ENCODE measurements around the gene ZFP1. TPM values are rescaled to one million over a fixed set of nuclear protein-coding genes. Genes with fewer than 3 reads are reported as not detected.
"Not testable (repeated sequence)": the region's sequence is repeated elsewhere in the genome, so short reads cannot be mapped to it uniquely, and the experiment has no call there.

ZFP1 gene
- total RNA-seq, 1 donor from 2014 or later, result 16.8 TPM

DNA sequence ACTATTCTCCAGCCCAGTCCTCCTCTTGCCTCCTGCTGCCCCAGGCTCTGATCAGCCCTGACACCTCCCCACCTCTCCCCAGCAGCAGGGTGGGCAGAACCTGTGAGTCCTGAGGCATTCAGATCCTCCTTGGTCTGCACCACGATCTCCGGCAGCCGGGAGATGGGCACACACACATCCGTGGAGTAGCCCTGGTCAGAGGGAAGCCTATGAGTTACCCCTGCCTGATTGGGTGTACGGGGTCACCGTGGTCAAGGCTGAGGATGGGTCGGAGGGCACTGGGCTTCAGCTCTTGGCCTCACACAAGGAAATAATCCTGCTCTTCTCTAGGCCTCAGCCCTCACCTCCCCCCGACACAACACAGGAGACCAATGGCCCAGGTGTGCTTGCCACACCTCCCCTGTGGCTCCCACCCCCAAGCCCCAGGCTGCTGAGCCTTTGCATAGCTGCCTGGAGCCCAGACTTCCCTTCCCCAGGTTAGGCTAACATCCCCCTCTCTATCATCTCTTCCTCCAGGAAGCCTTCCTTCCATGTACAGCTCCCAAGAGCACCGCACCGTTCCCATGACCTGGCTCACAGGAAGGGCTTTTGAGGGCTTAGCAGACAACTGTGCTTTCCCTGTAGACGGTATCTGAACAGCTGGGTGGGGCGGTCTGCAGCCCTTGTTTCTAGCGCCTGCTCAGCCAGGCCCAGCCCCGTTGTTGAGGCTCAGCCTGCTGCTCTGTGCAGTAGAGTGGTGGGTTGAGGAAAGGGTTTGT, 35.4 kb upstream of the ZFP1 start:
- DNase-seq (ENCODE audit: low spot score), result no peak
- no peak for ATAC-seq

DNA sequence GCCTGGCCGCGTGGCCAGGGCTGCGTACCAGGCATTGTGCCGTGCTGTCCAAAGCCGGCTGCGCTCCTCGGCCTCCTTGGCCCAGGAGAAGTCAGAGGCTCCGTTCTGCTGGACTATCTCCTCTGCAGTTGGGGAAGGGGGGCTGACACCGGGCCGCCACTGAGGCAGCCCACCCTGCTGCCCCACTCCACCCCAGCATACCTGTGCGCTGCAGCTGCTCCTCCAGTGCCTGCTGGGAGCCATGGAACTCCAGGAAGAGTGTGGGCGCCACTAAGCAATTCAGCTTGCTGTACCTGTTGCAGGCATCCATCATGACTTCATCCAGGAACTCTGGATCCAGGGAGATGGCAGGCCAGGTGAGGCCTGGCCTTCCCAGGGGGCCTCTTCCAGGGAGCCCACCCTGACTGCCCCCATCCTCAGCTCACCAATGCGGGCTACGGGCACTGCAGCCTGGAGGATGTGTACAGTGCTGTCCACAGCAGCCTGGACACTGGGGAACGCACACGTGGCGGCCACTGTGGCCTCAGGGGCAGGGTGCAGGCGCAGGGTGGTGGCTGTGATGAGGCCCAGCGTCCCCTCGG, 34.7 kb upstream of the ZFP1 start:
- no peak for DNase-seq (ENCODE audit: low spot score)
- ATAC-seq, result no peak

DNA sequence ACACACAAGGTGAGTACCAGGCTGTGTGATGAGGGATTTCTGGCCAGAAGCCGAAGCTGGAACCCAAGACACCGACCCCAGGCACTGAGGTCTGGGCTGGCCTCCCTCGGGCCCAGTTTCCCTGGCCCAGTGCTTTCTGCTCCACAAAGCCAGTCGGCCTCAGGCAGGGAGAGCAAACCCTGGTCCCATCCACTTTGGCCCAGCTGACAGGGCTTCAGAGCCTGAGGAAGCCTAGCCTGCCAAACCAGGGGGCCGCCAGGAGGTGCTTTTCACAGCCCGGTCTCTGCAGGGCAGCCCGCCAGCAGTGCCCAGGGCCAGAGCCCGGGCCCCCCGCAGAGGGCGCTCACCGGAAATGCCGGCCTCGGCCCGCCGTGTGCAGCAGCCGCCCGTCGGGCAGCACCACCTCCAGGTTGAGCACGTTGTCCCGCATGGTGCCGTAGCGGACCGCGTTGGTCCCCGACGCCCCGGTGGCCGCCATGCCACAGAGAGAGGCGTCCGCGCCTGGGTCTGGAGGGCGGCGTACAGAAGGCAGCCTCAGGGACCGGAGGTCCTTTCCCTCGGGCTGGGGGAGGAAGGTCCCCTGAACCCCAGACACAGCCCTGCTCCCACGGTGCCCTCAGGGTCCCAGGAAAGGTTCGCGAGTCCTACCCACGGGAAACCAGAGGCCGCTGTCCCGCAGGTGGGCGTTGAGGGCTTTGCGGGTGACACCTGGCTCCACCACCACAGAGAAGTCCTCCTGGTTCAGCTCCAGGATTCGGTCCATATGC, 34.0 kb upstream of the ZFP1 start:
- ATAC-seq (no peak), DNase-seq (ENCODE audit: low spot score) (no peak)

DNA sequence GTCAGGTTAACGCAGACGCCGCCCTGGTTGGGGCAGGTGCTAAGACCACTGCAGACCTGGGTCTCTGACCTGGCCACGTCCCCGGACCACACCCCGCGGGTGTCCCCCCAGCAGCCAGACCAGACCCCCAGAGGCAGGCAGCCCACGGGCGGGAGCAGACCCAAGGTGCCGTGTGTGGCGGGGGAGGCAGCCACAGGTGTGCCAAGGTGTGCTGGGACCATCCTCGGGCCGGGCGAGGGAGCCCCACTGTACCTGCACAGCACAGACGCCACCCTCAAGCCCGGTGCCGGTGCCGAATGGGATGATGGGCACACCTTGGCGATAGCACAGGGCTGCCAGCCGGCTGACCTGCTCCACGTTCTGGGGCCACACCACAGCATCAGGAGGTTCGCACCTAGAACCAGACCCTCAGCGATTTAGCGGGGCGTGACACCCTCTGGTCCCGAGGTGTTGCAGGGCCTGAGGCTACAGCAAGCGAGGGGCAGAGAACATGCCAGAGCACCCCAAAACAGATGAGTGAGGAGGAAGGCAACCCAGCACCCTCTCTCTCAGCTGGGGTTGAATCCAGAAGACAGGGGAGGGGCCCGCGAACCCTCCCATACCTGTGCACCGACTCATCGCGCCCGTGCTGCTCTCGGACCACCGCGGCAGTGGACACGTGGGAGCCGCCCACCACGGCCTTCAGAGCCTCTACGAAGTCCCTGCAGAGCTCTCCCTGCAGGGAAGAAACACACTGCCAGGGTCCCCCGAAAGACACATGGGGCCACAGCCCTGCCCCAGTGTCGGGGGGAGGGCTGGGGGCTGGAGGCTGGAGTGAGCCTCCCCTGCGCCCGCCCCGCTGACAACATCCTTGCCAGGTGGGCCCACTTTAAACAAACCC, 33.1 kb upstream of the ZFP1 start:
- no peak for ATAC-seq
- DNase-seq (ENCODE audit: low spot score), result no peak

DNA sequence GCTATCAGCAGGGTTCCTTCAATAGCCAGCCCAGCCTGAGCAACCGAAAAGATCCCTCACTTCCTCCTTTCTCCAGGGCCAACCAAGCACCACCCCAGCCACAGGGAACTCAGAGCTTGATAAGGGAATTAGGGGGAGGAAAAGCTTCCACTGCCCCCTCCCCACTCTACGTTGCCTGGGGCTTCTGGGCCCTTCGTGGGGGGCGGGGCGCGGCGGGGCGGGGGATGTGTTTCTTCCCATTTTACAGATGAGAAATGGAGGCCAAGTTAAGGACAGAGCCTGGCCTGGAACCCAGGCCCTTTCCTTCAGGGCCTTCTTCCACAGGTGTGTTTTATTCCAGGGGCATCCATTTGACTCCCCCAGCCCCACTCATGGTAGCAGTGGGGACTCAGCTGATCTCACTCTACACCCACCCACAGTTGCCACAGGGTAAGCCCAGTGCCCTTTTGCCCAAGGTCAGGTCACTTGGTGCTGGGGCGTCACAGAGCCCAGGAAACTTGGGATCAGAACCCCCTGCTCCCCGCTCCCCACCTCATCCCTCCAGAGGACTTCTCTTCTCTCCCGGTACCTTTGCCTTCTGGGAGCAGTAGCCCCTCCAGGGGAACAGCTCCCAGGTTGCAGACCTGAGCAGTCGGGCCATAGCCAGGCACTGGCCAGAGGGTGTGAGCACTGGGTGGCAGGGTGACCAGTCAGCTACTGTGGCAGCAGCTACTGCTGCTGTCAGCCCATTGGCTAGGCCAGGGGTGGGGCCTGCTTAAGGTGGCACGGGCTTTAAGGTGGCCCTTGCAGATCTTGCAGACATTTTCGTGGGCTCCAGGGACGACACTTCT, 32.0 kb upstream of the ZFP1 start, which contains the start of gene LDHD:
Gene LDHD, minus strand, starts transcription at position 700 of the 830 bp plus-strand sequence. Its CDS starts 60 bp downstream, at position 640.
- ATAC-seq (peak; percentile 90), DNase-seq (ENCODE audit: low spot score) (peak; percentile 95)

DNA sequence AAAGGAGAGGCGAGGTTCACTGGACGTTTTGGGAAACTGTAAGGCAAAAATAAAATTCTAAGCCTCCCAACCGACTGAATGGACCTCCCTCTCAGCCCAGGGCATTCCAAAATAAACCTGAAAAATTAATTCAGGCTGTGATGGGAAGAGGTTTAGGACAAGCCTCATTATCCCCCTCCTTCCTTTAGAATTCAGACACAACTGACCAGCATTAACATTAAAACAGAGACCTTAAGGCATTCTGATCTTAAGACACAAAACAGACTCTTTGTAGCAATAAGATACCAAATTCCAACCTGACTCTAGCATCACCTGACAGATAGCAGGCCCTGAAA, 31.4 kb upstream of the ZFP1 start:
- DNase-seq (ENCODE audit: low spot score), result no peak
- ATAC-seq, result no peak

DNA sequence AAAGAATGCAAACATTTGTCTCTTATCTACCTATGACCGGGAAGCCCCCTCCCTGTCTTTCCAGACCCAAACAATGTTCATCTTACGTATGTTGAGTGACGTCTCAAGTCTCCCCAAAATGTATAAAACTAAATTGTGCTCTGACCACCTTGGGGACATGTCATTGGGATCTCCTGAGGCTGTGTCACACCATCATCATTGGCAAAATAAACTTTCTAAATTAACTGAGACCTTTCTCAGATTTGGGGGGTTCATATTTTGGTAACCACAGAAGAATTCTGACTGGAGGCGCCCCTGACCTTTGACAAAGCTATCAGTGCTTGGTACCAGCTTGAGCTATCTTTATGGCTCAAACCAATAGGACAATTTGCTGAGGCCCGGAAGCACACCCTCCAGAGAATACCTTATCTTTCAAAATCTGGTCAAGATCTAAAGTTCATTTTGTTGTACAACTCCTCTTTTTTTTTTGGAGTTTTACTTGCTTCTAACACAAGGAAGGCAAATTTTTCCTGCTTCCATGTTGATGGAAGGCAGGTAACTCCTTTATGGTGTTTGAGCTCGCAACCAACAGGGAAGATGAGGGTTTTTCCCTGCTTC, 29.3 kb upstream of the ZFP1 start:
- DNase-seq (ENCODE audit: low spot score) (no peak), ATAC-seq (peak; percentile 17)

DNA sequence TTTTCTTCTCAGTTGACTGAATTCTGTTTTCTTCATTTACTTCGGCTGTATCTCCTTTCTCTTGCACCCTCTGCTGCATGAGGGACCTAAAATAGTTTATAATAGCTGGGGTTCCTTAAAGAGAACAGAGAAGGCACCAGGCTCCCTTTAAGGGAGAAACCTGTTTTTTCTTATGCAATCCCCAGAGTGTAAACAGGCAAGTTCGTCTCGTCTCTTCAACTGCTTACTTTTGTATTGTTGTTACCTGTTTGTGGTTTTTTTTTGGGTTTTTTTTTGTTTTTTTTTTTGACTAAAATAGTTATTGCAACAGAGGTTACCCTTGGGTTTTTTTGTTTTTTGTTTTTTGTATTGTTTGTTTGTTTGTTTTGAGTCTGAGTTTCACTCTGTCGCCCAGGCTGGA, 28.1 kb upstream of the ZFP1 start:
- ATAC-seq (peak; percentile 17), DNase-seq (ENCODE audit: low spot score) (no peak)

DNA sequence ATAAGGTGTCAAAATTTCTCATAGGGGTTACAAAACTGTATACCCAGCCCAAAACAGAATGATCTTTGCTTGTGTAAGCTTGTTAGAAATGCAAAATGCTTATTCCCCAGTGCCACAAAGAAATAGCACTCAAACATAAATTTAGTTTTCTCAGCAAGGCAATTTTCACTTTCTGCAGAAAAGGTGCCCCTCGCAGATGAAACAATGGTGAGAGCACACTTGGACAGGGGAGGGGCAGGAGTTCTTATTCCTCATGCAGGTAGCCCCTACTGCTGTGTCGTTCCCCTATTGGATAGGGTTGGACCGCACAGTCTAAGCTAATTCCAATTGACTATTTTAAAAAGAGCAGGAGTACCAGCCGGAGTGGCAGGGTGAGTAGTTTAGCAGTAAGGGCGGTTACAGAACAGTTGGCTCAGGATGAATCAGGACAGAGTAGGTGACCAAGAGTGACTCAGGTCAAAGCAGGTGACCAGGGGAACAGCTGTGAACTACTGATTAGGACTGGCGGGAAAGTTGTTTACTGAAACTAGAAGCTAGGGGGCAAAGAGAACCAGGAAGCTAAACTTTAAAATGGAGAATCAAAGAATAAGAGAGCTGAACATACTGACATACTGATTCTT, 26.3 kb upstream of the ZFP1 start:
- DNase-seq (ENCODE audit: low spot score) (no peak), ATAC-seq (peak; percentile 13)

DNA sequence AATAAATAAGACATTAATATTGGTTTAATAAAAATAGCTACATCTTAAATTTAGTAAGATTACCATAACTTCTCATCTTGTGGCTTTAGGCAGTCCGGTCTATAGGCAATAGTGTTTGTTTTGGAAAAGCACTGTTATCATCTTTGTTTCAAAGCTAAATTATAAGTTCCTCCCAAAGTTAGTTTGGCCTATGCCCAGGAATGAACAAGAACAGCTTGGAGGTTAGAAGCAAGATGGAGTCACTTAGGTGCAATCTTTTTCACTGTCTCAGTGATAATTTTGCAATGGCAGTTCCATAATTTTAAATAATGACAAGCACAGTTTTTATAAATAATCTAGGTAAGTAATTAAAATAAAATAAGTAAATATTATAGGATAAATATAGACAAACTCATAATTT, 25.7 kb upstream of the ZFP1 start:
- DNase-seq (ENCODE audit: low spot score), result no peak
- ATAC-seq, result no peak

DNA sequence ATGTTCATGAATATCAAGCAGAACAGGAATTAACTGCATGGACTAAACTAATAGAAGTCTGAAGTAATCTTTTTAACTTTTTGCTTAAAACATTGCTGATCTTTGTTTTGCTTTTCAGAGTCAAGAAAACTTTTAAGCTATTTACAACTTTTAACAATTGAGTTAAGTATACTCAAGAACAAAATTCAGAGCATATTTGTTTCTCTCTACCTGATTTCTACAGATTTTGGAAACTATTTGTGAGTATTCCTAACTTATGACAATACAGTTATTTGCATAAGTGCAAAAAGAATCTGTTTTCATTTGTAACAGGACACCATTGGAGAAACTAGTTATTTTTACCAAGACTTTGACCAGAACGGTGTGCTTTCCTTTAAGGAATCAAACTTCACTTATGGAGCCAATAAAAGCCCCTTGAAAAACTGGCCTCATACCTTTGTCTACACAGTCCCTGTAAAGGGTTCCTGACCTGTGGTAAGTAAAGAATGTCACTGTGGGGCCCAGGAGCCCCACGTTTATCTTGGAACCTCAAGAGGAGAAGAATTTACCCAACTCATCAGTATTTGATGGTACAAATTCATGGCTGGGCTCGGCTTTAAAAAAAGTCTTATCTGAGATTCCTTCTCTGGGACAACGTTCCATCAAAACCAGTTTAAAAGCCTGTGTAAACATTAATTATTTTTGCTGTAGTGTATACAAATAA, 20.5 kb upstream of the ZFP1 start:
- no peak for DNase-seq (ENCODE audit: low spot score)
- no peak for ATAC-seq

DNA sequence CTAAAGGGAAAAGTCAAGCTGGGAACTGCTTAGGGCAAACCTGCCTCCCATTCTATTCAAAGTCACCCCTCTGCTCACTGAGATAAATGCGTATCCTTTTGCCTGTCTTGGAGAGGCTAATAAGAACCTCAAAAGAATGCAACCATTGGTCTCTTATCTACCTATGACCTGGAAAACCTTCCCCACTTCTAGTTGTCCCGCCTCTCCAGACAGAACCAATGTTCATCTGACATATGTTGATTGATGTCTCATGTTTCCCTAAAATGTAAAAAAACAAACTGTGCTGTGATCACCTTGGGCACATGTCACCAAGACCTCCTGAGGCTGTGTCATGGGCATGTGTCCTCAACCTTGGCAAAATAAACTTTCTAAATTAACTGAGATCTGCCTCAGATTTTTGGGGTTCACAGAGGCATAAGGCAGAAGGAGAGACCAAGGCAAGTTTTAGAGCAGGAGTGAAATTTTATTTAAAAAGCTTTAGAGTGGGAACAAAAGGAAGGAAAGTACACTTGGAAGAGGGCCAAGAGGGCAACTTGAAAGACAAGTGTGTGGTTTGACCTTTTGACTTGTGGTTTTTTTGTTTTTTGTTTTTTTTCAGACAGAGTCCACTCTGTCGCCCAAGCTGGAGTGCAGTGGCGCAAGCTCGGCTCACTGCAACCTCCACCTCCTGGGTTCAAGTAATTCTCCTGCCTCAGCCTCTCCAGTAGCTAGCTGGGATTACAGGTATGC, 18.7 kb upstream of the ZFP1 start:
- peak; percentile 72 for ATAC-seq
- not testable (repeated sequence) for DNase-seq (ENCODE audit: low spot score)

DNA sequence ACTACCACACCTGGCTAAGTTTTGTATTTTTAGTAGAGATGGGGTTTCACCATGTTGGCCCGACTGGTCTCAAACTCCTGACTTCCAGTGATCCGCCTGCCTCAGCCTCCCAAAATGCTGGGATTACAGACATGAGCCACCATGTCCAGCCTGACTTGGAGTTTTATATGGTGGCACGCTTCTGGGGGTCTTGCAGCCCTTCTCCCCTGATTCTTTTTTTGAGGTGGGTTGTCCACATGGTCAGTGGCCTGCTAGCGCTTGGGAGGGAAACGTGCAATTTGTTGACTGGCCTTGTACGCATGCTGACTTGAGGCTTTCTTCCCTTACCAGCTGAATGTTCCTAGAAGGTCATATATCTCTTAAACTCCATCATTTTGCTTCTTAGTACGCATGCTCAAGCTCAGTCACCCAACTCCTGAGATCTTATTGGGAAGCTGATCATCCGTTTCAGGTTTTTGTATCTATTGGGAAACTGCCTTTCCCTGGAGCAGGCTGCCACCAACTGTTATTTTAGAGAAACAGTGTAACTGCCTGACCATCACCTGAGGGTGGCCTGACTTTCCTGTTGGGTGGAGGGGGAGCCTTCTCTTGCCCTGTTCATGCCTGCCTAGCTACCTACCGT, 18.1 kb upstream of the ZFP1 start:
- peak; percentile 31 for ATAC-seq
- no peak for DNase-seq (ENCODE audit: low spot score)

DNA sequence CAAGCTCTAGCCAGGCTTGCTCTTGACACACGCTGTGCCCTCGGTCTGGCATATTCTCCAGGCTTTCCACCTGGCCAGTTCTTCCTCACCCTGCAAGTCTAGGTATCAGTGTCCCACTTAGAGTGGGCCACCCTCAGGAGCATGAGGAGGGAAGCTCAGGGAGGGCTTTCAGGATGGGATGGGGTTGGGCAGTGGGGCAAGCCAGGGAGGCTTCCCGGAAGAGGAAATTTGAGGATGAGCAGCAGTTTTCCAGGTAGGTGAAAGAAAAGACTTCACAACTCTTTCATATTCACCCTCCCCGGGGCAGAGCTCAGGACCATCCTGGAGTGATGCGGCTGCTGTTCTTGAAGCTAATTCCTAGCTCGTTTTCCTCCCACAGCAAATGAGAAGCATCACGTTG, 17.2 kb upstream of the ZFP1 start:
- DNase-seq (ENCODE audit: low spot score) (no peak), ATAC-seq (no peak)

DNA sequence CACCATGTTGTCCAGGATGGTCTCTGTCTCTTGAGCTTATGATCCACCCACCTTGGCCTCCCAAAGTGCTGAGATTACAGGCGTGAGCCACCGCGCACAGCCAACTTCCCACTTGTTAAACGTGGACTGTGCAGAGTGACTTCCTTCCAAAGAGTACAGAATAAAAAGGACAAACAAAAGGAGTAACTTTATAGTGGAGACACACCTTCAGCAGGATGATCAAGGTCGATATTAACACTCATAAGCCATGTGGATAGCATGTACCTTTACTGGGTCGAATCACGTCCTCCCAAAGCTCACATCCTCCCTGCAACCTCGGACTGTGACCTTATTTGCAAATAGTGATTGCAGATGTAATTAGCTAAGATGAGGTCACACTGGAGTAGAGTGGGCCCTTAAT, 10.1 kb upstream of the ZFP1 start:
- peak; percentile 19 for ATAC-seq
- no peak for DNase-seq (ENCODE audit: low spot score)

DNA sequence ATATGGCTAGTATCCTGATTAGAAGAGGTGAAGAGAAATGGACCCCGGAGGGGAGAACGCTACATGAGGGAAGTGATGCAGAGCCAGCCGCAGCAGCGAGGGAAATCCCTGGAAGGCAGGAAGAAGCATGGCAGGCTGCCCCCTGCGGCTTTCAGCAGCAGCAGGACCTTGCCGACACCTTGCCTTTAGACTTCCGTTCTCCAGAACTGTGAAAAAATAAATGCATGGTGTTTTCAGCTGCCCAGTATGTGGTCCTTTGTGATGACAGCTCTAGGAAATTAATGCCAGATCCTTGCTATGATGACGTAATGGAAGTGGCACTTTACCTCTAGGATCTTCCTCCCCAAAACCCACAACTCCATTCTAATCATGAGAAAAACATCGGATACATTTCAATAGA, 9.7 kb upstream of the ZFP1 start:
- DNase-seq (ENCODE audit: low spot score) (no peak), ATAC-seq (no peak)

DNA sequence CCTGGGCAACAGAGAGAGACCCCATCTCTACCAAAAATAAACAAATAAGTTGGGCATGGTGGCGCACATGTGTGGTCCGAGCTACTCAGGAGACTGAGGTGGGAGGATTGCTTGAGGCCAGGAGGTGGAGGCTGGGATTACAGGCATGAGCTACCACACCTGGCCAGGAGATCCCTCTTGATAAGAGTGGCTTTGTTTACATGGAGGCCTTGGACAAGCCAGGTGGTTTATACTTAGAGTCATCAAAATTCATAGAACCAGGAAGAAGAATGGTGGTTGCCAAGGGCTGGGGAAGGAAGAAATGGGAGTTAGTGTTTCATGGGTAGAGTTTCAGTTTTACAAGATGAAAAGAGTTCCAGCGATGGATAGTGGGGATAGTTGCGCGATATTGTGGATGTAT, 8.8 kb upstream of the ZFP1 start:
- ATAC-seq (no peak), DNase-seq (ENCODE audit: low spot score) (no peak)

DNA sequence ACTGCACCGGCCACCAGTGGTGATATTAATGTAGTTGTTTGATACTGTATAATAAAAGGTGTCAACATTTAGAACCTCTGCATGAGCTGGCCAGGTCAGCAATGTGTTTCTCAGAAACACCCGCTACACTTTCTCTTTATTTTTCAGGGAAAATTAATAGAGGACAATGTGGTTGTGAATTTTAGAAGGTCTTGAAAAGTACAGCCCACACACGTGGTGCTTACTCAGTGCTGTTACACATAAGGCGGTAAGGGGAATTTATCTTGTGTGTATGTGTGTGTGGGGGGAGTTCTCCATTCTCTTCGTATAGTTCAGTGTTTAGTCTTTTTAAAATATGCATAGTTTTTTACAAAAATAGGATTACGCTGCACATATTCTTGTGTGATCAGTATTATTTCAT, 4.4 kb upstream of the ZFP1 start:
- ATAC-seq, result no peak
- no peak for DNase-seq (ENCODE audit: low spot score)
